Measurements from ENCODE around the gene MRC2. TPM values are rescaled to one million over a fixed set of nuclear protein-coding genes. Genes with fewer than 3 reads are reported as not detected.
A peak's percentile ranks its signal among the peaks of the same experiment; 100 is the strongest.

Gene MRC2
- total and polyA plus RNA-seq, 2 of the 13 experiments (the other 11 are each of a cell fraction or from before 2014, with no cell fraction given) = not detected

DNA sequence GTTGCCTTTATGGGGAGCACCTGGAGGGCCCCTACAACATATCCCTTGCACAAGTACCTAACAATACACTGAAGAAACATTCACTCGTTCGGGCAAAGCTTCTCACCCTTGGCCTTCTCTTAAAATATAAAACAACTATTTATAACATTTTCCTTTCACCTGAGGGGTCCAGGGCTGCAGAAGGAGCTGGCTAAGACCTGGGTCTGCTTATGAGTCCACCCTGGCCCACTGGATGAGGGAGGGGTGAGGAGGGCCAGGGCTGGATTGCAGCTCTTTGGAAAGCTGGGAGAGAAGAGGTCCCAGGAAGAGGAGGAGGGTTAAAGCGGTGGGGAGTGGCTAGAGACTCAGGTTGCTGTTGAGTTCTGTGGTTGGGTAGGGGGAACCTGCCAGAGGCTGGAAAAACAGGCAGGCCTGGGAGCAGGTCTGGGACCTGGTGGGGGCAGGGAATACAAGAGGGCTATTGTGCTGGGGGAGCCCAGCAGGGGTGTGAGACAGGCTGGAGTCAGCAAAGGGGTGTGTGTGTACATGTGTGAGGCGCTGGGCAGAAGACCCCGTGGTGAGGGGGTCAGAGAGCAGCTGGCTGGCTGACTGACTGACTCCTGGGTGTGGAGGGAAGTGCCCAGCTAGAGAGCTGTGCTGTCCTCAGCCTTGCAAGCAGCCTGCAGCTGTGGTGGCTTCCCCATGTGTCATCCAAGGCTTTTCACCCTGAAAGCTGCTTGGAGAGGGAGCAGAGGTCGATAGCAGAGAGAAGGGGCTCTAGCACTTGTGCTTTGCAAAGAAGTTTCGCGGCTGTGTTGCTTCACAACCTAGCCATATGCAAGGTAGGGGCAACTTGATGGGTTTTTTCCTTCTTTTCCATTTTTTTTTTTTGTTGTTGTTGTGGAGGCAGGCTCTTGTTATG, 10.2 kb upstream of the MRC2 start (continued):
- 0 out of 2 replicates have a peak, but pooled peaks have one; percentile 57 for TF ChIP-seq HDAC1 (CRISPR knock-in tag; IDR thresholded peaks at IDR 0.05)
- TF ChIP-seq ZNF747 (CRISPR knock-in tag; IDR thresholded peaks at IDR 0.05; ENCODE audit: borderline replicate concordance) = peak; percentile 75; the same call in 1 of the 2 replicates
- no peak for TF ChIP-seq CENPT (CRISPR knock-in tag; IDR thresholded peaks at IDR 0.05; ENCODE audit: low read depth)
- TF ChIP-seq, protein P1, sequence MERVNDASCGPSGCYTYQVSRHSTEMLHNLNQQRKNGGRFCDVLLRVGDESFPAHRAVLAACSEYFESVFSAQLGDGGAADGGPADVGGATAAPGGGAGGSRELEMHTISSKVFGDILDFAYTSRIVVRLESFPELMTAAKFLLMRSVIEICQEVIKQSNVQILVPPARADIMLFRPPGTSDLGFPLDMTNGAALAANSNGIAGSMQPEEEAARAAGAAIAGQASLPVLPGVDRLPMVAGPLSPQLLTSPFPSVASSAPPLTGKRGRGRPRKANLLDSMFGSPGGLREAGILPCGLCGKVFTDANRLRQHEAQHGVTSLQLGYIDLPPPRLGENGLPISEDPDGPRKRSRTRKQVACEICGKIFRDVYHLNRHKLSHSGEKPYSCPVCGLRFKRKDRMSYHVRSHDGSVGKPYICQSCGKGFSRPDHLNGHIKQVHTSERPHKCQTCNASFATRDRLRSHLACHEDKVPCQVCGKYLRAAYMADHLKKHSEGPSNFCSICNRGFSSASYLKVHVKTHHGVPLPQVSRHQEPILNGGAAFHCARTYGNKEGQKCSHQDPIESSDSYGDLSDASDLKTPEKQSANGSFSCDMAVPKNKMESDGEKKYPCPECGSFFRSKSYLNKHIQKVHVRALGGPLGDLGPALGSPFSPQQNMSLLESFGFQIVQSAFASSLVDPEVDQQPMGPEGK (CRISPR knock-in tag; IDR thresholded peaks at IDR 0.05) = peak; percentile 97
- peak; percentile 47 for TF ChIP-seq JUND (CRISPR knock-in tag; IDR thresholded peaks at IDR 0.05)
- peak; percentile 68 for TF ChIP-seq SALL1 (CRISPR knock-in tag; IDR thresholded peaks at IDR 0.05)
- TF ChIP-seq ZKSCAN8 (CRISPR knock-in tag; IDR thresholded peaks at IDR 0.05; ENCODE audit: borderline replicate concordance) = no peak
- TF ChIP-seq TSC22D2 (CRISPR knock-in tag; IDR thresholded peaks at IDR 0.05; ENCODE audit: borderline replicate concordance) = 0 out of 2 replicates have a peak, but pooled peaks have one; percentile 17
- TF ChIP-seq, protein P2, sequence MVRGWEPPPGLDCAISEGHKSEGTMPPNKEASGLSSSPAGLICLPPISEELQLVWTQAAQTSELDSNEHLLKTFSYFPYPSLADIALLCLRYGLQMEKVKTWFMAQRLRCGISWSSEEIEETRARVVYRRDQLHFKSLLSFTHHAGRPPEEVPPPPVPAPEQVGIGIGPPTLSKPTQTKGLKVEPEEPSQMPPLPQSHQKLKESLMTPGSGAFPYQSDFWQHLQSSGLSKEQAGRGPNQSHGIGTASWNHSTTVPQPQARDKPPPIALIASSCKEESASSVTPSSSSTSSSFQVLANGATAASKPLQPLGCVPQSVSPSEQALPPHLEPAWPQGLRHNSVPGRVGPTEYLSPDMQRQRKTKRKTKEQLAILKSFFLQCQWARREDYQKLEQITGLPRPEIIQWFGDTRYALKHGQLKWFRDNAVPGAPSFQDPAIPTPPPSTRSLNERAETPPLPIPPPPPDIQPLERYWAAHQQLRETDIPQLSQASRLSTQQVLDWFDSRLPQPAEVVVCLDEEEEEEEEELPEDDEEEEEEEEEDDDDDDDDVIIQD (CRISPR knock-in tag; IDR thresholded peaks at IDR 0.05; ENCODE audit: low read depth) = peak; percentile 22; the same call in 1 of the 2 replicates
- TF ChIP-seq, protein P3, sequence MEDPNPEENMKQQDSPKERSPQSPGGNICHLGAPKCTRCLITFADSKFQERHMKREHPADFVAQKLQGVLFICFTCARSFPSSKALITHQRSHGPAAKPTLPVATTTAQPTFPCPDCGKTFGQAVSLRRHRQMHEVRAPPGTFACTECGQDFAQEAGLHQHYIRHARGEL (CRISPR knock-in tag; IDR thresholded peaks at IDR 0.05) = no peak
- peak; percentile 14 for TF ChIP-seq ASH2L (IDR thresholded peaks at IDR 0.05; ENCODE audit: insufficient read length, low read depth, low read length)
- TF ChIP-seq, protein P4, sequence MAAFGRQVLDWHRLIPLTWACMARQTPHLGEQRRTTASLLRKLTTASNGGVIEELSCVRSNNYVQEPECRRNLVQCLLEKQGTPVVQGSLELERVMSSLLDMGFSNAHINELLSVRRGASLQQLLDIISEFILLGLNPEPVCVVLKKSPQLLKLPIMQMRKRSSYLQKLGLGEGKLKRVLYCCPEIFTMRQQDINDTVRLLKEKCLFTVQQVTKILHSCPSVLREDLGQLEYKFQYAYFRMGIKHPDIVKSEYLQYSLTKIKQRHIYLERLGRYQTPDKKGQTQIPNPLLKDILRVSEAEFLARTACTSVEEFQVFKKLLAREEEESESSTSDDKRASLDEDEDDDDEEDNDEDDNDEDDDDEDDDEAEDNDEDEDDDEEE (CRISPR knock-in tag; IDR thresholded peaks at IDR 0.05) = peak; percentile 36; the same call in 1 of the 2 replicates
- TF ChIP-seq, protein P5, sequence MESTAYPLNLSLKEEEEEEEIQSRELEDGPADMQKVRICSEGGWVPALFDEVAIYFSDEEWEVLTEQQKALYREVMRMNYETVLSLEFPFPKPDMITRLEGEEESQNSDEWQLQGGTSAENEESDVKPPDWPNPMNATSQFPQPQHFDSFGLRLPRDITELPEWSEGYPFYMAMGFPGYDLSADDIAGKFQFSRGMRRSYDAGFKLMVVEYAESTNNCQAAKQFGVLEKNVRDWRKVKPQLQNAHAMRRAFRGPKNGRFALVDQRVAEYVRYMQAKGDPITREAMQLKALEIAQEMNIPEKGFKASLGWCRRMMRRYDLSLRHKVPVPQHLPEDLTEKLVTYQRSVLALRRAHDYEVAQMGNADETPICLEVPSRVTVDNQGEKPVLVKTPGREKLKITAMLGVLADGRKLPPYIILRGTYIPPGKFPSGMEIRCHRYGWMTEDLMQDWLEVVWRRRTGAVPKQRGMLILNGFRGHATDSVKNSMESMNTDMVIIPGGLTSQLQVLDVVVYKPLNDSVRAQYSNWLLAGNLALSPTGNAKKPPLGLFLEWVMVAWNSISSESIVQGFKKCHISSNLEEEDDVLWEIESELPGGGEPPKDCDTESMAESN (CRISPR knock-in tag; conservative IDR thresholded peaks at IDR 0.05) = peak; percentile 58; the same call in 1 of the 2 replicates

Data from HepG2 (cell line).